Neural cell (in vitro differentiated cells): ENCODE data around the gene DNAAF2. TPM values are rescaled to one million over a fixed set of nuclear protein-coding genes. Genes with fewer than 3 reads are reported as not detected.

ENCODE experiments used
- H2AFZ ChIP-seq: fragments of 200-600, 300-800 bp; sonication (generic), shearing (Covaris generic); 2 replicates; pipeline ENCODE4 v1.6.0; 2014; ENCODE audit warnings: low read depth, mild to moderate bottlenecking, antibody characterized with exemption, low read length, moderate library complexity
- H3F3A ChIP-seq: fragments of 200-600 bp; shearing (Covaris generic); 2 replicates; pipeline ENCODE4 v1.6.1; 2016; ENCODE audit warnings: mild to moderate bottlenecking, moderate library complexity, mixed read lengths, antibody characterized with exemption, low read length; ENCODE audit not compliant: insufficient read depth, poor library complexity, severe bottlenecking
- H3K27ac ChIP-seq: fragments of 200-600, 300-800 bp; sonication (generic), shearing (Covaris generic); 2 replicates; pipeline ENCODE4 v1.5.1; 2014; ENCODE audit warnings: mild to moderate bottlenecking, low read length, moderate library complexity
- H3K27me3 ChIP-seq: fragments of 300-800, 200-600 bp; sonication (generic), shearing (Covaris generic); 2 replicates; pipeline ENCODE4 v1.6.0; 2014; ENCODE audit warnings: mild to moderate bottlenecking, low read depth, low read length, moderate library complexity; ENCODE audit not compliant: insufficient read depth
- H3K36me3 ChIP-seq: fragments of 300-800, 200-600 bp; sonication (generic), shearing (Covaris generic); 2 replicates; pipeline ENCODE4 v1.5.1; 2014; ENCODE audit warnings: mild to moderate bottlenecking, antibody characterized with exemption, low read length, moderate library complexity; ENCODE audit not compliant: insufficient read depth
- H3K4me2 ChIP-seq: fragments of 300-800, 200-600 bp; sonication (generic), shearing (Covaris generic); 2 replicates; pipeline ENCODE4 v1.6.0; 2014; ENCODE audit warnings: mild to moderate bottlenecking, low read length
- H3K4me3 ChIP-seq: fragments of 300-800, 200-600 bp; sonication (generic), shearing (Covaris generic); 2 replicates; pipeline ENCODE4 v1.5.1; 2014; ENCODE audit warnings: mild to moderate bottlenecking, low read length, moderate library complexity
- H3K79me2 ChIP-seq: fragments of 200-600 bp; shearing (Covaris generic); replicated peaks from 2 replicates; pipeline ENCODE4 v1.6.0; 2014; ENCODE audit warnings: mild to moderate bottlenecking, low read length, moderate library complexity; ENCODE audit not compliant: insufficient read depth
- H3K9ac ChIP-seq: fragments of 300-800, 200-600 bp; sonication (generic), shearing (Covaris generic); 2 replicates; pipeline ENCODE4 v1.6.1; 2016; ENCODE audit warnings: mild to moderate bottlenecking, low read length, mixed read lengths
- H3K9me2 ChIP-seq: fragments of 200-600 bp; shearing (Covaris generic); 2 replicates; pipeline ENCODE4 v1.6.1; 2016; ENCODE audit warnings: mild to moderate bottlenecking, low read length, mixed read lengths; ENCODE audit not compliant: insufficient read depth
- H3K9me3 ChIP-seq: fragments of 200-600, 300-800 bp; sonication (generic), shearing (Covaris generic); 2 replicates; pipeline ENCODE4 v1.6.1; 2016; ENCODE audit warnings: mild to moderate bottlenecking, mixed run types, low read length, moderate library complexity, mixed read lengths
- H4K20me1 ChIP-seq: fragments of 200-600 bp; shearing (Covaris generic); 2 replicates; pipeline ENCODE4 v1.6.1; 2016; ENCODE audit warnings: mild to moderate bottlenecking, mixed run types; ENCODE audit not compliant: insufficient read depth
- CTCF ChIP-seq: fragments of 450-650 bp; IDR thresholded peaks from 2 replicates; pipeline ENCODE4 v1.5.1; 2014; ENCODE audit warnings: antibody characterized with exemption, mild to moderate bottlenecking, moderate library complexity; ENCODE audit not compliant: poor library complexity, severe bottlenecking
- EP300 ChIP-seq: fragments of 450-650 bp; conservative IDR thresholded peaks from 2 replicates; pipeline ENCODE4 v1.6.1; 2014; ENCODE audit warnings: antibody characterized with exemption, mild to moderate bottlenecking, moderate library complexity; ENCODE audit not compliant: poor library complexity, severe bottlenecking
- EZH2 ChIP-seq: fragments of 200-600, 300-800 bp; shearing (Covaris generic), sonication (generic); IDR thresholded peaks from 2 replicates; pipeline ENCODE4 v1.6.1; 2014; ENCODE audit warnings: antibody characterized with exemption, low read length, borderline replicate concordance, mild to moderate bottlenecking; ENCODE audit not compliant: insufficient read depth, poor library complexity, severe bottlenecking
- MXI1 ChIP-seq: fragments of 450-650 bp; conservative IDR thresholded peaks from 2 replicates; pipeline ENCODE4 v1.6.1; 2014; ENCODE audit warnings: antibody characterized with exemption, mild to moderate bottlenecking; ENCODE audit not compliant: poor library complexity, severe bottlenecking
- POLR2AphosphoS5 ChIP-seq: IDR thresholded peaks from 2 replicates; pipeline ENCODE4 v1.6.1; 2012
- RAD21 ChIP-seq: fragments of 450-650 bp; conservative IDR thresholded peaks from 2 replicates; pipeline ENCODE4 v1.6.1; 2014; ENCODE audit warnings: antibody characterized with exemption, mild to moderate bottlenecking, moderate library complexity
- REST ChIP-seq: IDR thresholded peaks from 2 replicates; pipeline ENCODE4 v1.6.1; 2012; ENCODE audit warnings: borderline replicate concordance
- SMC3 ChIP-seq: fragments of 450-650 bp; conservative IDR thresholded peaks from 2 replicates; pipeline ENCODE4 v1.6.1; 2014; ENCODE audit warnings: antibody characterized with exemption, mild to moderate bottlenecking, moderate library complexity; ENCODE audit not compliant: poor library complexity
- TAF1 ChIP-seq: IDR thresholded peaks from 2 replicates; pipeline ENCODE4 v1.6.1; 2012; ENCODE audit warnings: low read depth
- polyA plus RNA-seq: library from polyadenylated mRNA; depleted of rRNA; stranded (reverse); fragments of >200 nt; gene quantifications from 2 replicates; pipeline ENCODE4 v1.2.3, GENCODE V29; 2014

The DNAAF2 gene
- polyA plus RNA-seq, 1 donor from 2014 or later = 41.6 TPM

- H3K36me3 ChIP-seq = no peaks in the 10 kb centered on the region
- no peaks in the 10 kb centered on the region for H3F3A ChIP-seq
- no peak overlapping the region for H3K4me2 ChIP-seq
- no peak overlapping the region for H3K4me3 ChIP-seq
- no peaks in the 10 kb centered on the region for H4K20me1 ChIP-seq
- no peaks in the 10 kb centered on the region for H3K9me2 ChIP-seq
- H3K9ac ChIP-seq = no peak overlapping the region
- TF ChIP-seq CTCF (no peak), TAF1 (no peak), POLR2AphosphoS5 (no peak), REST (no peak), RAD21 (no peak), MXI1 (no peak), EZH2 (no peak), SMC3 (no peak), EP300 (no peak)
- no peaks in the 10 kb centered on the region for H3K79me2 ChIP-seq
- no peaks in the 10 kb centered on the region for H3K9me3 ChIP-seq
- H3K27me3 ChIP-seq = no peaks in the 10 kb centered on the region
- H2AFZ ChIP-seq = no peak overlapping the region
- no peak overlapping the region for H3K27ac ChIP-seq
Observed at GRCh38 chr14:49653508-49653907, 18.5 kb upstream of the DNAAF2 start.

GRCh38 chr14:49642163-49642562 lies 7.1 kb upstream of the DNAAF2 start:
- Histone ChIP-seq H3K27ac (no peak overlapping the region), H3K9ac (no peak overlapping the region), H3K79me2 (peaks cover 11% of the 10 kb centered on the region), H3K9me3 (no peaks in the 10 kb centered on the region), H3F3A (no peaks in the 10 kb centered on the region), H3K4me3 (no peak overlapping the region), H3K36me3 (no peaks in the 10 kb centered on the region), H3K27me3 (no peaks in the 10 kb centered on the region), H3K4me2 (no peak overlapping the region), H2AFZ (no peak overlapping the region), H3K9me2 (no peaks in the 10 kb centered on the region), H4K20me1 (no peaks in the 10 kb centered on the region)
- TF ChIP-seq POLR2AphosphoS5 (no peak), EZH2 (no peak), RAD21 (no peak), MXI1 (no peak), REST (no peak), TAF1 (no peak), CTCF (no peak)
